Adrenal gland (tissue), 5 donors: ENCODE data around the gene SEPTIN2.

Experiments used
- POLR2A ChIP-seq, 2 donors: fragments of 450-650 bp; IDR thresholded peaks; one replicate each; pipeline ENCODE4 v1.6.1; 2017; ENCODE audit warnings: antibody characterized with exemption in 2 of 2, mild to moderate bottlenecking in 2 of 2, moderate library complexity in 1 of 2
- TF ChIP-seq, protein P1 (sequence below), 6 experiments: fragments of 450-650 bp in 4 of 6; fragments of 200-600 bp in 2 of 6; sonication (generic) in 1 of 6; IDR thresholded peaks; 1 replicate in 5 of 6; 2 replicates in 1 of 6; pipeline versions ENCODE4 v1.5.1 to v1.8.0; 2016 to 2021; ENCODE audit warnings: antibody characterized with exemption in 6 of 6, mild to moderate bottlenecking in 2 of 6, moderate library complexity in 1 of 6
- donor health status: DM: no; HTN: no; CAD: no.

DNA sequence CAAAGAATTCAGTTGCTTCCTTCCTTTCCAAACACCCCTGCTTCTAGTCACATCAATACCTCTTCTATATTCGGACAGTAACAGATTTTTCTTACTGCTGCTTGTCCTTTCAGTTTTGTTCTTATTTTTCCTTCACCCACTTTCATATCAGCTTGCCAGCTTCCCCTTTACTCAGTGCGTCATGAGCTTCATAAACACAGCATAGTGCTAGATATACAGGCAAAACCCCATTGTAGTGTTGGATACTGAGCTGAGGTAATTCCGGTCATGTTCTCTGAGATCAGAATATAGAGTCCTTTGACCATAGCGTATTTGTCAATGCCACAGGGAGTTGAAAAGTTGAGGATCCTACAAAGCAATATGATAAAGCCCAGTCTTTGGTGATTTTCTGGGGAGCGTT is 42.7 kb downstream of the SEPTIN2 start:
- TF ChIP-seq, protein P1, sequence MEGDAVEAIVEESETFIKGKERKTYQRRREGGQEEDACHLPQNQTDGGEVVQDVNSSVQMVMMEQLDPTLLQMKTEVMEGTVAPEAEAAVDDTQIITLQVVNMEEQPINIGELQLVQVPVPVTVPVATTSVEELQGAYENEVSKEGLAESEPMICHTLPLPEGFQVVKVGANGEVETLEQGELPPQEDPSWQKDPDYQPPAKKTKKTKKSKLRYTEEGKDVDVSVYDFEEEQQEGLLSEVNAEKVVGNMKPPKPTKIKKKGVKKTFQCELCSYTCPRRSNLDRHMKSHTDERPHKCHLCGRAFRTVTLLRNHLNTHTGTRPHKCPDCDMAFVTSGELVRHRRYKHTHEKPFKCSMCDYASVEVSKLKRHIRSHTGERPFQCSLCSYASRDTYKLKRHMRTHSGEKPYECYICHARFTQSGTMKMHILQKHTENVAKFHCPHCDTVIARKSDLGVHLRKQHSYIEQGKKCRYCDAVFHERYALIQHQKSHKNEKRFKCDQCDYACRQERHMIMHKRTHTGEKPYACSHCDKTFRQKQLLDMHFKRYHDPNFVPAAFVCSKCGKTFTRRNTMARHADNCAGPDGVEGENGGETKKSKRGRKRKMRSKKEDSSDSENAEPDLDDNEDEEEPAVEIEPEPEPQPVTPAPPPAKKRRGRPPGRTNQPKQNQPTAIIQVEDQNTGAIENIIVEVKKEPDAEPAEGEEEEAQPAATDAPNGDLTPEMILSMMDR (IDR thresholded peaks at IDR 0.05): no peak
- no peak for TF ChIP-seq POLR2A (IDR thresholded peaks at IDR 0.05)
